ENCODE measurements around the gene HSD11B2.
"Not testable (repeated sequence)": the region's sequence is repeated elsewhere in the genome, so short reads cannot be mapped to it uniquely, and the experiment has no call there.

The HSD11B2 gene

DNA sequence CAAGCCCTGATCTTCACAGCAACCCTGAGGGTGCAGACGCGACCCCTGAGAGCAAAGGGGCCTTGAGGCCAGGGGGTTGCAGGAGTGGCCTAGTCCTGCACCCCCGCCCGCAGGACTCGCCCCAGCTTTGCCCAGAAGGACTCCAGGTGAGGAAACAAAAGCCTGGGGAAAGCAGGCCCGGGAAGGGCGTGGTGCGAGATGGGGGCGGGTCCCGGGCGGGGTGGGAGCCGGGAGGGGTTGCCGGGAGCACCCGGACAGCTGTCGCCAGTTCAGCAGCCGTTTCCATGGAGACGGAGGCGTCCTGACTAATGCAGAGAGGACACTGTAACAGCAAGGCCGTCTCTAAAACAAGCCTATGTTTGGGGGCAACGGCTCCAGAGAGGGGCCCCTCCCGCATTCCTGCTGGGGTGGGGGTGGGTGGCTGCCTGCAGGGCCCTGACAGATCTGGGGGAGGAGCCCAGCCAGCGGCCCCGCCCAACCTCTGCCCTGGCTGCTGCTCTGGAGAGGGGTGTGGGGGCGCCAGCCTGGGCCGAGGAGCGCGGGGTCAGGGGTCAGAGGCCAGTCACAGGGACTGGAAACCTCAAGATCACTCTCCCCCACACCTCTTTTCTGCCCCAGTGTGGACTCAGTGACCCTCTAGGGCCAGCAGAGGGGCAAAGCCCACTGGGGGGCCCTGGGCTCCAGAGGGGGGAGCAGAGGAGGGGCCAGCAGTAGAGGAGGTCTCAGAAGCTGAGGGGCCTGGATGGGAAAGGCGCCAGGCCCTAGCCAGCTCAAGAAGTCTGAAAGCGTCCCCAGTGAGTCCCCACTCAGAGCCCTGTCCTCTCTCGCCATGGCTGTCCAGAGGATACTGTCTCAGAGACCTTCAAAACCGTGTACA lies 34.5 kb upstream of the HSD11B2 start:
- peak; percentile 94 for DNase-seq

DNA sequence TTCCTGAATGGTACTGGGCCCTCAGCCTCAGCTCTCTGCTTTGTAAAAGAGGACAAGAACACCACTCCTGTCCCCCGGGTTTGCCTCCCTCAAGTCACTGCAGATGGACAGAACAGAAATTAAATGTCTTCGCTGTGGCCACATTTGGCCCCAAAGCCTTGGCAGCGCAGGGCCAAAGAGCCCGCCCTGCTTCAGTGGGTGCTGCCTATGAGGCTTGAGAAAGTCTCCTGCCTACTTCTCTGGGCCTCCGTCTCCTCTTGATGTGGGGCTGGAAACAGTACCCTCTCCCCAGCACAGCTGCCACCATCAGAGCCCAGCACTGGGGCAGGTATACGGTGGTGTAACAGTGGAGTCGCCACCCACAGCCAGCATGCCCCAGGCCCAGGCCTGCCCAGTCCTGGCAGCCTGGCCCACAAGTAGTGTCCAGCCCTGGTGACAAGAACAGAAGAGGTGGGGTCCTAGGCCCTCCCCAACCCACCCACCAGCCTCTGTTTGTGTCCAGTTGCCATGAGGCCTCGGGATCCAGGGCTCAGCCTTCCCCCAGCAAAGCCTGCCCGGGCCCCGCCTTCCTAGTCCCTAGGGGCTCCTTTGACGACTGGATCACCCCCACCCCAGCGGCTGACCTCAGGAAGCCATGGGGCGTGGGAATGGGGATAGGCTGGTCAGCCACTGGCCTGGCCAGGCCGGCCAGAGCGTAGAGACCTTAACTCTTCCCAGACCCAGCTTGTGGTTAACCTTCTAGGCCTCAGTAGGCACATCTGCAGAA lies 33.7 kb upstream of the HSD11B2 start:
- peak; percentile 50 for DNase-seq

GRCh38 chr16:67397812-67398545 lies 32.9 kb upstream of the HSD11B2 start:
- no peak for DNase-seq

GRCh38 chr16:67398546-67399217 lies 32.2 kb upstream of the HSD11B2 start:
- no peak for DNase-seq

GRCh38 chr16:67399218-67399733 lies 31.6 kb upstream of the HSD11B2 start:
- peak; percentile 83 for DNase-seq

DNA sequence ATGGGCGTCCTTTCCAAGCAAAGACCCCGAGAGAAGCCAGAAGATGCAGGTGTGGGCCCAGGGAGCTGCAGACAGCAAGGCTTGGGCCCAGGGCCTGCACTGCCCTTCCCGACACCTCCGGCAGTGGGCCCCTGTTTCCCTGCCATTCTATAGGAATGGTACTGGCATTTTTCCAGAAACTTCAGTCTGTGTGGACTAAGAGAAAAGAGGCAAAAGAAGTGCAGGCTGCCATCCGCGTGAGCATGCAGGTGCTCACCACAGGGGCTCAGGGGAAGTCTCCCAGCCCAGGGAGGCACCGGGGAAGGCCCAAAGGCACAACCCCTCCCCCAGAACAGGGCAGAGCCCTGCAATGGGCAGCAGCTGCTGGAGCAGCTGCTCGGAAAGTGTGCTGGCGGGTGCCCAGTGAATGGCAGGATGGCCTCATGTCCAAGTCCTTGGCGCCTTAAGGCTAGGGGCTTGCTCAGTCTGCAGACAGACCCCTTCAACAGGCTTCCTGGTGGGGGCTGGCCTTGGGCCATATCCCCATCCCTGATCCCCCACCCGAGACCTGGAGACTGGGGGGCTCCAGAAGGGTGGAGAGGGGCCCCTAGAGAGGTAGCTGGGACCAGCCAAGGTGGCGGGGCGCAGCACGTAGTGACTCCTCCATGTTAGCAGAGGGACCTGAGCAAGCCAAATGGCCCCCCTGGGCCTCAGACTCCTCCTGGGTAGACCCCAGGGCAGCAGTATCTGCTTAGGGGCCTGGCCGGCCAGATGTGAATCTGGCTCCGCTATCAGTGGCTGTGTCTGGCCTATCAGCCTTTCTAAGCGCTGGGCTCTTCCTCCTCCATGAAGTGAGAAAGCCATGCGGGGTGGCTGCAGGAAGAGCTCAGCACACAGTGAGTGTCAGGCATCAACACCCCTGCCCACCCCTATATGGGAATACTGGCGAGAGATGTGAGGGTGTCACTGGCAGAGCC lies 30.9 kb upstream of the HSD11B2 start:
- DNase-seq: no peak

- no peak for DNase-seq
These were observed 30.0 kb upstream of the HSD11B2 start for GRCh38 chr16:67400901-67401300.

GRCh38 chr16:67403976-67404555 lies 26.9 kb upstream of the HSD11B2 start:
- DNase-seq: no peak

- peak; percentile 86 for DNase-seq
These were observed 26.1 kb upstream of the HSD11B2 start for GRCh38 chr16:67404740-67405226.

DNA sequence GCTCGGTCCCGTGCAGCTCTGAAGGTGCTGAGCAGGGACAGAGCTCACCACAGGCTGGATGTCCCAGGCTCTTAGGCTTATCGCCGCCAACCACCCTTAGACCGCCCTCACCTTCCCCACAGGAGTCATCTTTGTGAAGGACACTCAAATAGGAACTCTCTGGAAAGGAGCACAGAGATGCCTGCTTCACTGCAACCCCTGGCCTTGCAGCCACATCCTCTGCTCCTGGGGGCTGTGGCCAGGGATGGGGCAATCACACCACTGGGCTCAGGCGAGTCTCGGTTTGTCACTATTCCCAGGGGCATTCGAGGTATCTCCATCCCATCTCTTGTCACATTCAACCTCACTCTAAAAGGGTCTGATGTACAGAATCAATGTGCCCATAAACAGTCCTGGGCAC lies 25.6 kb upstream of the HSD11B2 start:
- DNase-seq: no peak

GRCh38 chr16:67406111-67406971 lies 24.6 kb upstream of the HSD11B2 start:
- DNase-seq: no peak

DNA sequence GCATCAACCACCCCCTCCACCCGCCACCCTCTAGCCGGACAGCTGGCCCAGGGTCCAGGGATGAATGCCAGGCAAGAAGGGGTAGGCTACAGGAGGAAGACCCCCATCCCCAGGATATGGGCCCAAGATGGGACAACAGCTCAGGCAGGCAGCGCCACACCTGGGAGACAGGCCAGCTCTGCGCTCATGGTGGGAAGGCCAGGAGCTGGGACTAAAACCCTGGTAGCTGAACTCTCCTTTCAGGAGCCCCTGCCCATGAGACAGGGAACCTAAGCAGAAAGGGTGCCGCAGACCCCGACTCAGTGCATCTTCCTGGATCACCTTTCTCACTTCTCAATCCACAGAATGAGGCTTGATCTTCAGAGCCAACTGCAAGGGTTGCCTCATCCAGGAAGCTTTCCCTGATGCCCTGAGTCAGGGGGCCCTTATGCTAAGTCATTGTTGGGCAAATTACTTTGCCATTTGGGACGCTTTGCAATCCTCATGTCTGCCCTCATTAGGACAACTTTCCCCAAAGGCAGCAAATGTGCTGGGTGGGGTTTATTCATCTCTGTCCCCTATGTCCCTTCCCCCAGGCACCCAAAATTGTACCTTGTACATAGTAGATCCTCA lies 23.6 kb upstream of the HSD11B2 start:
- no peak for DNase-seq

- DNase-seq: no peak
These were observed 23.0 kb upstream of the HSD11B2 start for GRCh38 chr16:67407788-67408452.

GRCh38 chr16:67409631-67410030 lies 21.3 kb upstream of the HSD11B2 start:
- no peak for DNase-seq

GRCh38 chr16:67411339-67411738 lies 19.6 kb upstream of the HSD11B2 start:
- no peak for DNase-seq

DNA sequence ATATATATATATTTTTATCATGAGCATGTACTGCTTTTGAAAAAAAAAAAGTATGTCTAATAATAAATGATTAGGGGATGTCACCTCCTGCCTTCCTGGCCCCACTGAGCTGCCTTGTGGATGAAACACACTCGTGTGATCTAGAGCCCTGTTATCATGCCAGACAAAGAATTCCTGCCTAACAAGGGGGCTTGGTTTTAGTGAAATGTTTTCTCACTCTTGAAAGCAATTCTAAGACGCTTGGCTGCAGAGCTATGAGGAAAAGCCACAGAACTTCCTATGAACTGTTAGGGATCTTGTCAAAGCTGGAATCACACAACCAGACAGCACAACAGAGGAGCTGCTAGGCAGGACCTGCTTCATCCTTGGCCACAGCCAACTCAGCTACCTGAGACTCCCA lies 18.6 kb upstream of the HSD11B2 start:
- no peak for DNase-seq

DNA sequence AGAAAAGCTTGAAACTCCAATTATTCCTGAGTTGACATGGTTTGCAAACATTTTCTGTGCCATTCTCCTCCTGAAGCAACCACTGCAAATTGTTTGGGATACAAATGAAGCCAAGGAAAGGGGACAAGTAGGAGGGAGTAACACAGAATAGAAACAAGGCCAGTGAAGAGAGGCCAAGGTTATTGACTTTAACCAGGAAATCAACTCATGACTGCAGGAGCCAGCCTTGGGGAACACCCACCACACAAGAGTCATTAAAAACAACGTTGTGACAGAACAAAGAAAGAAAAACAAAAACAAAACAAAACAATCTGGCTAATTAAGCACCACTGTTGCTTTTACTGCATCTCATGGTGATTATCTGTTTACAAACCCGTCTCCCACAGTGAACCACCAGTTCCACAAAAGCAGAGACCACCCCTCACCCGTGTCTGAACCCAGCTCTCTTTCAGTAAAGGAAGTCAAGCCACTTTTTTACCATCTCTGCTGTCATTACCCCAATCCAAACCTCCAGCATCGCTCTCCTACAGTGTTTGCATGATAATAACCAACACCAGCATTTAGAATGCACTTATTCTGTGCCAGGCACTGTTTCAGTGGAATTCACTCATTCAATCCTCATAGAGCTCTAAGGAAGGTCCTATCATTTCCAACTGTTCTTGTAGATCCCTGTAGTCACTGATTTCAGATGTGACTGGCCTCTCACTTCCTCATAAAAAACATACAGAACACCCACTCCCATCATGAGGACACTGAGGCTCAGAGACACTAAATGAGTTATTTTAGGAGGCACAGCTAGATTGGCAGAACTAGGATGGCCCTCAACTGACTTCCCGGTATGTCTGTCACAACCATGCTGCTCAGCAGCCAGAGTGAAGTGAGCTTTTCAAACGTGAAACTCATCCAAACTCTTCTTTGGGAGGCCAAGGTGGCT lies 16.7 kb upstream of the HSD11B2 start:
- no peak for DNase-seq

- not testable (repeated sequence) for DNase-seq
These were observed 15.5 kb upstream of the HSD11B2 start for GRCh38 chr16:67415421-67415820.
